Measurements from ENCODE around the gene LILRB4.
"Not testable (repeated sequence)": the region's sequence is repeated elsewhere in the genome, so short reads cannot be mapped to it uniquely, and the experiment has no call there.

The LILRB4 gene

GRCh38 chr19:54633401-54633800, 29.4 kb upstream of the LILRB4 start:
- DNase-seq (ENCODE audit: low read depth in 1 of 2, low spot score in 1 of 2): no peak
- TF ChIP-seq JUND (IDR thresholded peaks at IDR 0.05; ENCODE audit: low read depth): no peak
- in situ Hi-C loops (cut with HindIII; ENCODE audit: low pct_unique_long_range_greater_than_20kb, low sequenced_read_pairs): no loop called here

- in situ Hi-C loops (cut with HindIII; ENCODE audit: low pct_unique_long_range_greater_than_20kb, low sequenced_read_pairs): not testable (repeated sequence)
Observed at GRCh38 chr19:54636081-54636480, 26.7 kb upstream of the LILRB4 start.

GRCh38 chr19:54638683-54639082, 24.1 kb upstream of the LILRB4 start:
- no peak for DNase-seq (ENCODE audit: low read depth in 1 of 2, low spot score in 1 of 2)
- in situ Hi-C loops (cut with HindIII; ENCODE audit: low pct_unique_long_range_greater_than_20kb, low sequenced_read_pairs): no loop called here
- TF ChIP-seq JUND (IDR thresholded peaks at IDR 0.05; ENCODE audit: low read depth): no peak

More at GRCh38 chr19:54636081-54636480, 26.7 kb upstream of the LILRB4 start:
- DNase-seq (ENCODE audit: low read depth in 1 of 2, low spot score in 1 of 2): not testable (repeated sequence)

GRCh38 chr19:54642953-54643352, 19.8 kb upstream of the LILRB4 start:
- DNase-seq (ENCODE audit: low read depth in 1 of 2, low spot score in 1 of 2); in situ Hi-C loops (cut with HindIII; ENCODE audit: low pct_unique_long_range_greater_than_20kb, low sequenced_read_pairs): not testable (repeated sequence)

- DNase-seq (ENCODE audit: low read depth in 1 of 2, low spot score in 1 of 2); in situ Hi-C loops (cut with HindIII; ENCODE audit: low pct_unique_long_range_greater_than_20kb, low sequenced_read_pairs): not testable (repeated sequence)
Observed at GRCh38 chr19:54643583-54643982, 19.2 kb upstream of the LILRB4 start.

GRCh38 chr19:54644056-54644455, 18.7 kb upstream of the LILRB4 start:
- no peak for TF ChIP-seq JUND (IDR thresholded peaks at IDR 0.05; ENCODE audit: low read depth)
- in situ Hi-C loops (cut with HindIII; ENCODE audit: low pct_unique_long_range_greater_than_20kb, low sequenced_read_pairs): no loop called here
- DNase-seq (ENCODE audit: low read depth in 1 of 2, low spot score in 1 of 2): no peak

- TF ChIP-seq JUND (IDR thresholded peaks at IDR 0.05; ENCODE audit: low read depth): no peak
- in situ Hi-C loops (cut with HindIII; ENCODE audit: low pct_unique_long_range_greater_than_20kb, low sequenced_read_pairs): no loop called here
- peak in 1 of 2 experiments; percentile 3 for DNase-seq (ENCODE audit: low read depth in 1 of 2, low spot score in 1 of 2)
Observed at GRCh38 chr19:54646331-54646841, 16.4 kb upstream of the LILRB4 start.

GRCh38 chr19:54648129-54648528, 14.7 kb upstream of the LILRB4 start:
- in situ Hi-C loops (cut with HindIII; ENCODE audit: low pct_unique_long_range_greater_than_20kb, low sequenced_read_pairs): no loop called here
- no peak for TF ChIP-seq JUND (IDR thresholded peaks at IDR 0.05; ENCODE audit: low read depth)
- no peak for DNase-seq (ENCODE audit: low read depth in 1 of 2, low spot score in 1 of 2)

GRCh38 chr19:54650108-54650655, 12.6 kb upstream of the LILRB4 start:
- DNase-seq (ENCODE audit: low read depth in 1 of 2, low spot score in 1 of 2): no peak
- TF ChIP-seq JUND (IDR thresholded peaks at IDR 0.05; ENCODE audit: low read depth): no peak
- in situ Hi-C loops (cut with HindIII; ENCODE audit: low pct_unique_long_range_greater_than_20kb, low sequenced_read_pairs): no loop called here

- in situ Hi-C loops (cut with HindIII; ENCODE audit: low pct_unique_long_range_greater_than_20kb, low sequenced_read_pairs): no loop called here
- no peak for TF ChIP-seq JUND (IDR thresholded peaks at IDR 0.05; ENCODE audit: low read depth)
- DNase-seq (ENCODE audit: low read depth in 1 of 2, low spot score in 1 of 2): peak; percentile 20 to 53
Observed at GRCh38 chr19:54653181-54653809, 9.5 kb upstream of the LILRB4 start.

GRCh38 chr19:54654447-54655321, 8.1 kb upstream of the LILRB4 start:
- in situ Hi-C loops (cut with HindIII; ENCODE audit: low pct_unique_long_range_greater_than_20kb, low sequenced_read_pairs): no loop called here
- no peak for DNase-seq (ENCODE audit: low read depth in 1 of 2, low spot score in 1 of 2)
- no peak for TF ChIP-seq JUND (IDR thresholded peaks at IDR 0.05; ENCODE audit: low read depth)

- in situ Hi-C loops (cut with HindIII; ENCODE audit: low pct_unique_long_range_greater_than_20kb, low sequenced_read_pairs): no loop called here
- no peak for DNase-seq (ENCODE audit: low read depth in 1 of 2, low spot score in 1 of 2)
- TF ChIP-seq JUND (IDR thresholded peaks at IDR 0.05; ENCODE audit: low read depth): no peak
Observed at GRCh38 chr19:54659300-54659699, 3.5 kb upstream of the LILRB4 start.

- no peak for DNase-seq (ENCODE audit: low read depth in 1 of 2, low spot score in 1 of 2)
- TF ChIP-seq JUND (IDR thresholded peaks at IDR 0.05; ENCODE audit: low read depth): no peak
- in situ Hi-C loops (cut with HindIII; ENCODE audit: low pct_unique_long_range_greater_than_20kb, low sequenced_read_pairs): no loop called here
Observed at GRCh38 chr19:54660306-54660705, 2.5 kb upstream of the LILRB4 start.

Data from T47D (cell line).